GM12878 (cell line): ENCODE results near the gene CDC7.

ENCODE experiments used
- CTCF ChIP-seq, 3 experiments: IDR thresholded peaks in 2 of 3; conservative IDR thresholded peaks in 1 of 3; 2 replicates each; pipeline ENCODE4 v1.5.1; 2011; ENCODE audit warnings: low read depth in 3 of 3, low read length in 3 of 3, mild to moderate bottlenecking in 3 of 3, control low read depth in 2 of 3, moderate library complexity in 2 of 3, inconsistent platforms in 1 of 3, mixed read lengths in 1 of 3; ENCODE audit not compliant: control insufficient read depth in 2 of 3, insufficient read depth in 1 of 3; ENCODE audit errors: extremely low read depth in 1 of 3
- EGR1 ChIP-seq, 2 experiments: IDR thresholded peaks; 1 replicate in 1 of 2; 2 replicates in 1 of 2; pipeline ENCODE4 v1.6.1; 2011 to 2012; ENCODE audit warnings: low read depth in 2 of 2, low read length in 2 of 2, borderline replicate concordance in 1 of 2, mild to moderate bottlenecking in 1 of 2, moderate library complexity in 1 of 2
- EP300 ChIP-seq, 2 experiments: fragments of 150-350 bp in 1 of 2; IDR thresholded peaks; 2 replicates each; pipeline ENCODE4 v1.6.1; 2011 to 2012; ENCODE audit warnings: low read depth in 2 of 2, low read length in 2 of 2, borderline replicate concordance in 1 of 2, improper control_type of control experiment in 1 of 2, inconsistent platforms in 1 of 2; ENCODE audit not compliant: control insufficient read depth in 1 of 2
- POLR2A ChIP-seq: IDR thresholded peaks from 2 replicates; pipeline ENCODE4 v1.6.1; 2011; ENCODE audit warnings: low read depth, mild to moderate bottlenecking, low read length
- TAF1 ChIP-seq: IDR thresholded peaks from 2 replicates; pipeline ENCODE4 v1.6.1; 2011; ENCODE audit warnings: mild to moderate bottlenecking, low read depth, low read length, borderline replicate concordance
- ZBTB11 ChIP-seq: fragments of 450-650 bp; formaldehyde crosslinking; IDR thresholded peaks from 2 replicates; pipeline ENCODE4 v1.5.0; 2022; ENCODE audit warnings: mild to moderate bottlenecking, missing genetic modification characterization
- ZBTB33 ChIP-seq: fragments of 450-650 bp; IDR thresholded peaks from 2 replicates; pipeline ENCODE4 v1.6.1; 2017; ENCODE audit warnings: mild to moderate bottlenecking
- ZNF24 ChIP-seq: fragments of 450-650 bp; IDR thresholded peaks from 2 replicates; pipeline ENCODE4 v1.6.1; 2017; ENCODE audit warnings: antibody characterized with exemption, mild to moderate bottlenecking

- TF ChIP-seq ZNF24, result no peak
- no peak for TF ChIP-seq CTCF (IDR thresholded peaks at IDR 0.05 in 2 of 3, conservative IDR thresholded peaks at IDR 0.05 in 1 of 3; ENCODE audit: control insufficient read depth in 2 of 3, extremely low read depth in 1 of 3, insufficient read depth in 1 of 3, low read depth in 3 of 3, low read length in 3 of 3)
- TF ChIP-seq TAF1, result no peak
- no peak for TF ChIP-seq POLR2A
- TF ChIP-seq ZBTB33, result no peak
- no peak for TF ChIP-seq ZBTB11
- no peak for TF ChIP-seq EP300 (IDR thresholded peaks at IDR 0.05; ENCODE audit: borderline replicate concordance in 1 of 2, control insufficient read depth in 1 of 2, low read depth in 2 of 2, low read length in 2 of 2)
- TF ChIP-seq EGR1 (IDR thresholded peaks at IDR 0.05; ENCODE audit: borderline replicate concordance in 1 of 2, low read depth in 2 of 2, low read length in 2 of 2), result no peak
Observed at GRCh38 chr1:91501971-91502671, 1.5 kb downstream of the CDC7 start.
